ENCODE measurements around the gene CCDC148.

CCDC148 gene

DNA sequence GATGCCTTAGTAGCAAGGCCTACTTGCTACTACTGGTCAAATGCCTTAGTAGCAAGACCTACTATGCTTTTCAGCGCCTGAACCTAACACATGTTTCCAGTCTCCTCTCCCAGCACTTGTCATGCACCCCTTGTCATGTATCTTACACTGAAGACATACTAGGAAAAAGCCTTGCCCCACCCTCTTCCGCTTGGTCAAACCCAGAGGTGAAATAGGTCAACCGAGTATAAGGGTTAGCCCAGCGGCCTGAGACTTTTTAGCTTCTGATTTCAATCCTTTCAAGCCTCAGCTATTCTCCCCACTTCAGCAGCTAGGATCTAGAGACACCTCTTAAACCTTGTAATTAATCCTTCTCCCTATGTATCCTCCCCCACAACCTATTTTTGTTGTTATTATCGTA lies 281.6 kb downstream of the CCDC148 start:
- no peaks in the 10 kb centered on the region for H3K9me3 ChIP-seq (ENCODE audit: control insufficient read depth, insufficient read depth, low read length)
- peaks cover 6% of the 10 kb centered on the region for H3K4me1 ChIP-seq (ENCODE audit: control insufficient read depth, insufficient read depth, low read length)
- no peaks in the 10 kb centered on the region for H3K36me3 ChIP-seq (ENCODE audit: control insufficient read depth, insufficient read depth, low read length)
- H3K9ac ChIP-seq (ENCODE audit: low read depth, low read length), result no peak overlapping the region
- no peak overlapping the region for H3K4me3 ChIP-seq (ENCODE audit: low read depth, low read length)
- no peaks in the 10 kb centered on the region for H3K27me3 ChIP-seq (ENCODE audit: control insufficient read depth, insufficient read depth, low read length)
- H3K27ac ChIP-seq (ENCODE audit: low read depth, low read length), result no peak overlapping the region

DNA sequence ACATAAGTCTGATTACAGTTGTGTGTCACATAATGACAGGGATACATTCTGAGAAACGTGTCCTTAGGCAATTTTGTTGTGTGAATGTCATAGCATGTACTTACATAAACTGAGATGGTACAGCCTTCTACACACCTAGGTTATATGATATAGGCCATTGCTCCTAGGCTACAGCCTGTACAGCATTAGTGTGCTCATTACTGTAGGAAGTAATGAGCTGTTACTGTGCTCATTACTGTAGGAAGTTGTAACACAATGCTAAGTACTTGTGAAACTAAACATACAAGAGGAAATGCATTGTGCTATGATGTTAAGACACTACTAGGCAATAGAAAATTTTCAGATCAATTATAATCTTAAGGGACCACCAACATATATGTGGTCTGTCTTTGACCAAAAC lies 282.1 kb downstream of the CCDC148 start:
- H3K4me3 ChIP-seq (ENCODE audit: low read depth, low read length), result no peak overlapping the region

DNA sequence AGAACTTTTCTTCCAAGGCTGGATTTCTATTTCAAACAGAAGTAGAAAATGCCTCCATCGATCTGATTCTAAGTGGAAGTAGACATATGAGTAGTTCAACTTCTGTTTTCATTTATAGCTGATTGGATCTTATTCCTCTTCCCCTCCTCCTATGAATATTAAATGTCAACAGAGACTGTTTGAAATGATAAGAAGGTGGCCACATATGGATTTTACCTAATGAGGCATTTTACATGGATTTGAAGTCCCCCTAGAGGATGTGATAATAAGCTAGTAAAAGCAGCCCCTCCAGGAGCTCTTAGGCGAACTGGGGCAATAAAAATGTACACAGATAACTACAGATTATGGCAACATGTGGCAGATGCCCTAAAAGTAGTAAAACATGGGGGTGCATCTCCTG lies 283.8 kb downstream of the CCDC148 start:
- no peak overlapping the region for H3K27ac ChIP-seq (ENCODE audit: low read depth, low read length)
- no peaks in the 10 kb centered on the region for H3K9me3 ChIP-seq (ENCODE audit: control insufficient read depth, insufficient read depth, low read length)
- no peak overlapping the region for H3K9ac ChIP-seq (ENCODE audit: low read depth, low read length)
- no peaks in the 10 kb centered on the region for H3K27me3 ChIP-seq (ENCODE audit: control insufficient read depth, insufficient read depth, low read length)
- no peaks in the 10 kb centered on the region for H3K36me3 ChIP-seq (ENCODE audit: control insufficient read depth, insufficient read depth, low read length)
- H3K4me3 ChIP-seq (ENCODE audit: low read depth, low read length), result no peak overlapping the region
- peaks cover 6% of the 10 kb centered on the region for H3K4me1 ChIP-seq (ENCODE audit: control insufficient read depth, insufficient read depth, low read length)

More for the DNA sequence above, 282.1 kb downstream of the CCDC148 start:
- no peaks in the 10 kb centered on the region for H3K9me3 ChIP-seq (ENCODE audit: control insufficient read depth, insufficient read depth, low read length)
- no peaks in the 10 kb centered on the region for H3K36me3 ChIP-seq (ENCODE audit: control insufficient read depth, insufficient read depth, low read length)
- no peak overlapping the region for H3K27ac ChIP-seq (ENCODE audit: low read depth, low read length)
- H3K27me3 ChIP-seq (ENCODE audit: control insufficient read depth, insufficient read depth, low read length), result no peaks in the 10 kb centered on the region
- no peak overlapping the region for H3K9ac ChIP-seq (ENCODE audit: low read depth, low read length)
- H3K4me1 ChIP-seq (ENCODE audit: control insufficient read depth, insufficient read depth, low read length), result peaks cover 6% of the 10 kb centered on the region

DNA sequence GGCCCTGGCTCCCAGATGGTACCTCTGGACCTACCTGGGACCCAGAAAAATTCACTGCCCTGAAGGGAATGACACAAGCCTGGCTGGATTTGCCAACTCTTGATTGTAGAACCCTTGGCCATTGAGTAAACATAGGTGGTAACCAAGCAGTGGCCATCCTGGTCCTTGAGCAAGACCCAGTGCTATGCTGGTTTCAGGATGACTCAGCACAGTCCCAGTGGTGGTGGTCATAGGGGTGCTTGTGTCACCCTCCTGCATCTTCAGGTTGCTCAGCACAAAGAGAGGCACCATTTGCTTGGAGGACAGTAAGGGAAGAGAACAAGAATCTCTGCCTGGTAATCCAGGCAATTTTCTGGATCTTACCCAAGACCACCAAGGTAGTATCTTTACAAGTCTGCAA lies 302.0 kb downstream of the CCDC148 start:
- Histone ChIP-seq H3K9me3 (ENCODE audit: control insufficient read depth, insufficient read depth, low read length) (no peaks in the 10 kb centered on the region), H3K4me3 (ENCODE audit: low read depth, low read length) (no peak overlapping the region), H3K4me1 (ENCODE audit: control insufficient read depth, insufficient read depth, low read length) (no peaks in the 10 kb centered on the region), H3K36me3 (ENCODE audit: control insufficient read depth, insufficient read depth, low read length) (no peaks in the 10 kb centered on the region), H3K27ac (ENCODE audit: low read depth, low read length) (no peak overlapping the region), H3K9ac (ENCODE audit: low read depth, low read length) (no peak overlapping the region), H3K27me3 (ENCODE audit: control insufficient read depth, insufficient read depth, low read length) (no peaks in the 10 kb centered on the region)

DNA sequence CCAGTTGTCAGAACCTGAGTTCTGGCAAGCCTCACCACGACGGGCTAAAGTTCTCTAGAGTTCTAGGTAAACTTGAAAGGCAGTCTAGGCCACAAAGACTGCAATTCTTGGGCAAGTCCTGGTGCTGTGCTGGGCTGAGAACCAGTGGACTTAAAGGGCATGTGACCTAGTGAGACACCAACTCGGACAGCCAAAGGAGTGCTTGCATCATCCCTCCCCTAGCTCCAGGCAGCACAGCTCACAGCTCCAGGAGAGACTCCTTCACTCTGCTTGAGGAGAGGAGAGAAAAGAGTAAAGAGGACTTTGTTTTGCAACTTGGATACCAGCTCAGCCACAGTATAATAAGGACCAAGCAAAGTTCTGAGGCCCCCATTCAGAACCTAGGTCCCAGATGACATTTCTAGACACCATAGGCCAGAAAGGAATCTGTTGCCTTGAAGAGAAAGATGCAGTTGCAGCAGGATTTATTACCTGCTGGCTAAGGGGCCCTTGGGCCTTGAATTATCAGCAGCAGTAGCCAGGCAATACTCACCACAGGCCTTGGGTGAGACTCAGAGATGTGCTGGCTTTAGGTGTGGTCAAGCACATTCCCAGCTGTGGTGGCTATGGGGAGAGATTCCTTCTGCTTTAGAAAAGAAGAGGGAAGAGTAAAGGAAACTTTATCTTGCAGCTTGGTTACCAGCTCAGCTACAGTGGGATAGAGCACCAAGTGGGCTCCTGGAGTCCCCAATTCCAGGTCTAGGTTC lies 303.1 kb downstream of the CCDC148 start:
- Histone ChIP-seq H3K9ac (ENCODE audit: low read depth, low read length) (no peak overlapping the region), H3K36me3 (ENCODE audit: control insufficient read depth, insufficient read depth, low read length) (no peaks in the 10 kb centered on the region), H3K4me3 (ENCODE audit: low read depth, low read length) (no peak overlapping the region), H3K4me1 (ENCODE audit: control insufficient read depth, insufficient read depth, low read length) (no peaks in the 10 kb centered on the region), H3K9me3 (ENCODE audit: control insufficient read depth, insufficient read depth, low read length) (no peaks in the 10 kb centered on the region), H3K27ac (ENCODE audit: low read depth, low read length) (no peak overlapping the region), H3K27me3 (ENCODE audit: control insufficient read depth, insufficient read depth, low read length) (no peaks in the 10 kb centered on the region)

DNA sequence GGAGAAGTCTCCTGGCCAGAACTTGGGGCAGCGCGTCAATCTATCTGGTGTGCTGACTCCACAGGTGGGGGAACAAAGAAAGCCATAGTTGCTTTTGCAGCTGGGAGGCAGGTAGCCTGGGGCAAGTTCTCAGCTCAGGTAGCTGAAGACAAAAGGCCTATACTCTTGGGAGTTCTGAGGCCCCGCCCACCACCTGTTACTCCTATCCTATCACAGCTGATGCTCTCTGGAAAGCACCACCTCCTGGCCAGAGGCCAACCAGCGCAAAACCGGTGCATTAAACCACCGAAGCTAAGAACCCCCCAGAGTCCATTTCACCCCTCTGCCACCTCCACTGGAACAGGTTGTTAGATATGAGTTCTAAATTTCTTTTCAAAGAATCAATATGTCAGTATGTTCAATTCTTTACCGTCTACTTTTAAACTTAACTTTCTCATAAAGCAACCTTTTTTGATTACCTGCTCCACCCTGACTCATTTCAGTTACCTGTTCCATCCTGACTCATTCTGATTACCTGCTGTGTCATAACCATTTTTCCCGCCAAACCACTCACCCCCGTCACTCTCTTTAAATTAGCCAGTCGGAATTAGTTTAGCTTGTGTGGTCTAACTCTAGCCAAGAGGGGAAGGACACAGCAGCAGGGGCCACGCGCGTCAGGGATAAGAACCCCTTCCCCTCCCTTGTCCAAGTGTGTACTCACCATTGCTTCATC lies 311.5 kb downstream of the CCDC148 start:
- H3K27me3 ChIP-seq (ENCODE audit: control insufficient read depth, insufficient read depth, low read length), result no peaks in the 10 kb centered on the region
- no peaks in the 10 kb centered on the region for H3K4me1 ChIP-seq (ENCODE audit: control insufficient read depth, insufficient read depth, low read length)
- no peaks in the 10 kb centered on the region for H3K36me3 ChIP-seq (ENCODE audit: control insufficient read depth, insufficient read depth, low read length)
- H3K4me3 ChIP-seq (ENCODE audit: low read depth, low read length), result no peak overlapping the region
- no peak overlapping the region for H3K9ac ChIP-seq (ENCODE audit: low read depth, low read length)
- no peak overlapping the region for H3K27ac ChIP-seq (ENCODE audit: low read depth, low read length)
- no peaks in the 10 kb centered on the region for H3K9me3 ChIP-seq (ENCODE audit: control insufficient read depth, insufficient read depth, low read length)

DNA sequence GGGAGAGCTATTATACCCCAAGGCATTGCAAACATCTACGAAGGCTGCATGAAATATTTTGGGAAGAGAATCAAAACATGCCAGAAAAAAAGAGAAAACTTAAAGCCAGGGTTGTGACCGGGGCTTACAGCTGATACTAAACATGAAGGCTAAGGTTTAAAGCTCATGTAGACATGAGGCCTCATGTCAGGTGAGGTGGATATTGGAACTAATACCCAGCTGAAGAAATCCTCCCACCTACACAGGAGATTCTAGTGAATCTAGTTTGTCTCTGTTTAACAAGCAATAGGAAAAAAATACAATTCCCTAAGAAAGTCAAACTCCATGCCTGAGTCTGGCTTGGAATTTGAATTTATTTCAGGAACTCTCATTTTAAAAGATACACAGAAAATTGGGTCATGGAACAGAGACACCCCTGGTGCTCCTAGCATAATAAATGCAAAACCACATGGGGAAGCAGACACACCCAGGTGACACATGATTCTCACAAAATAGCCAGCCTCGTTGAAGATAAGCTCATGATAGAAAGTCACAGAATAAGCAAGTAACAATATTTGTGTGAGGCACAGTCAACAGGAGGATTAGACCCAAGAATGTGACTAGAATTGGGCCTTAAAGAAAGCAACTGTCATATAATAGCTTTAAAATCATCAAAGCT lies 312.7 kb downstream of the CCDC148 start:
- H3K4me1 ChIP-seq (ENCODE audit: control insufficient read depth, insufficient read depth, low read length), result no peaks in the 10 kb centered on the region

DNA sequence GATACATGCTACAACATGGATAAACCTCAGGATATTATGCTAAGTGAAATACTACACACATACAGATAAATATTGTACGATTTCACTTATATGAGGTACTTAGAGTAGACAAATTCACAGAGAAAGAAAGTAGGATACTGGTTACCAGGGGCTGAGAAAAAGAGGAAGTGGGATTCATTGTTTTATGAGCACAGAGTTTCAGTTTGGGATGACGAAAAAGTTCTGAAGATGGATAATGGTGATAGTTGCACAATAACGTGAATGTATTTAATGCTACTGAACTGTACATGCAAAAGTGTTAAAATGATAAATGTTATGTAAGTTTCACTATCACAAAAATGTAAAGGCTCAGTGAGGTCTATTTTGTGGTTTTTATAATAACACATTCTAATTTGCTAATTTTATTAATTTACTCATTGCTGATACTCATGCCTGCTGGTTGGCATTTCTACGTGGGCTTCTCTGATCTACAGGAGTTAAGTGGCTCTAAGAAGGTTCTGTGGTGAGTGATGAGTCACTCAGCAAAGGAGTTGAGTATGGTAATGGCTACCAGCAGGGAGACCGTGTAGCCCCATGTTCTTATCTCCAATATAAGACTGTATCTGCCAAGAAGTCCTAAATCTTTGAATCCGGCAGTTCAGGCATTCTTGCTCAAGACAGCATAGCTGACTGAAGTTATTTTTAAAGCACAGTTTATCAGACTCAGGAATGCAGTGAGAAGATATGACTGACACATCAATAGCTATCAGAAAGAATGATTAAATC lies 313.8 kb downstream of the CCDC148 start:
- no peaks in the 10 kb centered on the region for H3K4me1 ChIP-seq (ENCODE audit: control insufficient read depth, insufficient read depth, low read length)
- H3K36me3 ChIP-seq (ENCODE audit: control insufficient read depth, insufficient read depth, low read length), result no peaks in the 10 kb centered on the region
- H3K27me3 ChIP-seq (ENCODE audit: control insufficient read depth, insufficient read depth, low read length), result no peaks in the 10 kb centered on the region
- no peaks in the 10 kb centered on the region for H3K9me3 ChIP-seq (ENCODE audit: control insufficient read depth, insufficient read depth, low read length)
- no peak overlapping the region for H3K9ac ChIP-seq (ENCODE audit: low read depth, low read length)
- H3K27ac ChIP-seq (ENCODE audit: low read depth, low read length), result no peak overlapping the region
- H3K4me3 ChIP-seq (ENCODE audit: low read depth, low read length), result no peak overlapping the region

More for the DNA sequence above, 312.7 kb downstream of the CCDC148 start:
- Histone ChIP-seq H3K9me3 (ENCODE audit: control insufficient read depth, insufficient read depth, low read length) (no peaks in the 10 kb centered on the region), H3K4me3 (ENCODE audit: low read depth, low read length) (no peak overlapping the region), H3K27me3 (ENCODE audit: control insufficient read depth, insufficient read depth, low read length) (no peaks in the 10 kb centered on the region), H3K9ac (ENCODE audit: low read depth, low read length) (no peak overlapping the region), H3K36me3 (ENCODE audit: control insufficient read depth, insufficient read depth, low read length) (no peaks in the 10 kb centered on the region), H3K27ac (ENCODE audit: low read depth, low read length) (no peak overlapping the region)

DNA sequence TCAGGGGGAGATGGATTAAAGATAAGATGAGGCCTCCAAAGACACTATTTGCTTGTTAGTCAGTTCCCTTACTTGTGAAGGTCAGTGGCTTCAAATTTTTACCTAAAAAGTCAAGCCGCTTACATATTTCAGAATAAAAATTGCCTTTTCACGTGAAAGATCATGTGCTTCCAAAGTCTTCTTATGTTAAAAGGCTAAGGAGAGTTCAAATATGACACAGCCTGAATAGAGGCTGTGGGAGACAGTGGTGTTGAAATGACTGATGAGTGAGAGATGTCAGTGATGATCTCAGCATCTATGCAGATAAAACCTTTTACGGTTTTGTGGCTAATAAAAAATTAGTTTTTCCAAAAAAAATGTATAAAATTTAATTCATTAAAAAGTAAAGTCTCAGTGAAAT lies 314.4 kb downstream of the CCDC148 start:
- H3K36me3 ChIP-seq (ENCODE audit: control insufficient read depth, insufficient read depth, low read length), result no peaks in the 10 kb centered on the region
- no peak overlapping the region for H3K9ac ChIP-seq (ENCODE audit: low read depth, low read length)
- H3K4me3 ChIP-seq (ENCODE audit: low read depth, low read length), result no peak overlapping the region
- H3K9me3 ChIP-seq (ENCODE audit: control insufficient read depth, insufficient read depth, low read length), result no peaks in the 10 kb centered on the region
- H3K4me1 ChIP-seq (ENCODE audit: control insufficient read depth, insufficient read depth, low read length), result no peaks in the 10 kb centered on the region
- no peaks in the 10 kb centered on the region; the same call in 1 of the 2 replicates for H3K27me3 ChIP-seq (ENCODE audit: control insufficient read depth, insufficient read depth, low read length)
- H3K27ac ChIP-seq (ENCODE audit: low read depth, low read length), result no peak overlapping the region

DNA sequence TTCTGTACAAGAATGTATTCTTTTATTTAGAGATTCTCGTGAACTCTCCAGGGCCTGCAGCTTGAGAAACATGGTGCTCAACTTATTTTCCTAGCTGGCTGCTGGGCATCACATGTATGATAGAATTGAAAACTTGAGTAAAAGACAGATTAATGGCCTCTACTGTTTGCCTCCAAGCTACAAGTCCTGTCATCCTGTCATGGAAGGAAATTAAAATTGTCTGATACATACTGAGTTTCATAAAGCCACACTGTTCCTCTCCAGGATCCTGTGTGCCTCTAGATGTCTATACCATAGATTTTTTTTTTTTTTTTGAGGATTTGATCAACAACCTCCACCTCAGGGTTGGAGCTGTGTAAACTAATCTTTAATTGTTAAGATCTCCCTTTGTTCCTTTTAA lies 316.4 kb downstream of the CCDC148 start:
- Histone ChIP-seq H3K27me3 (ENCODE audit: control insufficient read depth, insufficient read depth, low read length) (no peaks in the 10 kb centered on the region; the same call in 1 of the 2 replicates), H3K27ac (ENCODE audit: low read depth, low read length) (no peak overlapping the region), H3K36me3 (ENCODE audit: control insufficient read depth, insufficient read depth, low read length) (no peaks in the 10 kb centered on the region), H3K9me3 (ENCODE audit: control insufficient read depth, insufficient read depth, low read length) (no peaks in the 10 kb centered on the region), H3K4me1 (ENCODE audit: control insufficient read depth, insufficient read depth, low read length) (no peaks in the 10 kb centered on the region), H3K9ac (ENCODE audit: low read depth, low read length) (no peak overlapping the region), H3K4me3 (ENCODE audit: low read depth, low read length) (no peak overlapping the region)

All from HUES48 (cell line).